Endothelial cell of hepatic sinusoid (primary cell): ENCODE data around the gene PSMD13.

ENCODE experiments used
- in situ Hi-C: cut with HindIII; loops from 2 replicates; pipeline ENCODE4 v1.10.0; 2017; ENCODE audit warnings: low sequenced_read_pairs

Gene PSMD13

GRCh38 chr11:297051-297585 lies 60.3 kb downstream of the PSMD13 start:
- in situ Hi-C loops: loop anchor here (5.0 kb wide), 1 partner anchor 90 kb away; no protein-coding TSS in a partner anchor

- in situ Hi-C loops: loop anchor here (5.0 kb wide), 1 partner anchor 90 kb away; no protein-coding TSS in a partner anchor
These were observed 61.0 kb downstream of the PSMD13 start for GRCh38 chr11:297586-298405.

- in situ Hi-C loops: loop anchor here (5.0 kb wide), 1 partner anchor 89 kb away; no protein-coding TSS in a partner anchor
These were observed 61.8 kb downstream of the PSMD13 start for GRCh38 chr11:298406-299065.

GRCh38 chr11:299081-299891 lies 62.5 kb downstream of the PSMD13 start, which contains the start of gene IFITM5:
IFITM5 (minus strand) TSS chr11:299526; CDS start chr11:299490, 36 bp downstream.
- in situ Hi-C loops: loop anchor here (5.0 kb wide), 1 partner anchor 88 kb away; no protein-coding TSS in a partner anchor

GRCh38 chr11:299951-300735 lies 63.4 kb downstream of the PSMD13 start:
- in situ Hi-C loops: loop anchor here (5.0 kb wide), 1 partner anchor 87 kb away; no protein-coding TSS in a partner anchor
